Psoas muscle (tissue), 8 donors: ENCODE data around the gene CA7. TPM values are rescaled to one million over a fixed set of nuclear protein-coding genes. Genes with fewer than 3 reads are reported as not detected.
"Not testable (repeated sequence)": the region's sequence is repeated elsewhere in the genome, so short reads cannot be mapped to it uniquely, and the experiment has no call there.

Source experiments
- ATAC-seq, 4 donors: fragments of 200-7000 bp; cut with Tn5 transposase; one replicate each; pipeline ENCODE4 v1.9.1; 2020; ENCODE audit warnings: moderate library complexity in 3 of 4, mild to moderate bottlenecking in 2 of 4
- DNase-seq, 2 donors: peaks; one replicate each; pipeline ENCODE4 v3.0.0-alpha.2; 2020
- H3K27ac ChIP-seq: fragments of 200-600 bp; one replicate; pipeline ENCODE4 v1.8.0; 2022
- H3K27me3 ChIP-seq, 3 donors: fragments of 200-600 bp in 1 of 3; one replicate each; pipeline versions ENCODE4 v1.6.1 to v1.8.0; 2013 to 2022; ENCODE audit warnings: low read length in 2 of 3, mild to moderate bottlenecking in 2 of 3, moderate library complexity in 1 of 3; ENCODE audit not compliant: insufficient read depth in 3 of 3
- H3K36me3 ChIP-seq, 2 donors: fragments of 200-600 bp in 1 of 2; one replicate each; pipeline versions ENCODE4 v1.6.1 to v1.8.0; 2013 to 2022; ENCODE audit warnings: low read depth in 1 of 2, mild to moderate bottlenecking in 1 of 2, moderate library complexity in 1 of 2; ENCODE audit not compliant: insufficient read depth in 1 of 2
- H3K4me1 ChIP-seq: fragments of 200-600 bp; one replicate; pipeline ENCODE4 v1.8.0; 2022
- H3K4me3 ChIP-seq: fragments of 200-600 bp; one replicate; pipeline ENCODE4 v1.8.0; 2022; ENCODE audit warnings: mild to moderate bottlenecking
- H3K9me3 ChIP-seq: fragments of 200-600 bp; one replicate; pipeline ENCODE4 v1.8.0; 2022
- WGBS, 3 donors: extraction: QIAGEN DNeasy Blood & Tissue Kit; methylation state at CpG; one replicate each; pipeline versions ENCODE4 v1.1.6 to v1.1.7; 2013; 5-methylcytosine and 5-hydroxymethylcytosine counted together
- intact Hi-C, 2 donors: fragments of 100-400 bp; cut with DNase I; formaldehyde crosslinking; loops; one replicate each; pipeline versions ENCODE4 v1.11.0 to v1.14.2; 2022
- polyA plus RNA-seq, 3 donors: library from polyadenylated mRNA; stranded (reverse); fragments of 200-250 nt; gene quantifications; one replicate each; pipeline ENCODE4 v1.2.3, GENCODE V29; 2013
- total RNA-seq, 4 donors: library from RNA; stranded (reverse); fragmentation: NEBNext Ultra II Directional in 2 of 4; extraction: Animal tissue kit (Norgen Biotek cat#: 25700) in 2 of 4; gene quantifications; one replicate each; pipeline versions ENCODE4 v1.2.1 to v1.2.4, GENCODE V29; 2021 to 2023
- TF ChIP-seq, protein P1 (sequence below): fragments of 200-600 bp; IDR thresholded peaks from one replicate; pipeline ENCODE4 v1.8.0; 2022; ENCODE audit warnings: antibody characterized with exemption
- donor health status: healthy with polysubstance abuse.
- donor health status: DM: no; HTN: no; CAD: no; lungs with moderate emphysema.
- donor health status: Bipolar disorder and iron deficiency.
- donor health status: healthy.
- donor health status: DM: yes; HTN: yes; CAD: no.
- donor health status: DM: no; HTN: no; CAD: no.
- donor health status: DM: no; HTN: no; CAD: no.
- donor health status: DM: yes; HTN: yes; CAD: no.

The CA7 gene
- total and polyA plus RNA-seq, 7 donors: 0.05 TPM; not detected in 6

GRCh38 chr16:66862023-66862520 lies 17.9 kb downstream of the CA7 start:
- 88 to 89% (median 88%) methylated on average over 8 of the region's 8 CpGs for WGBS, 3 donors
- no peak for DNase-seq
- TF ChIP-seq, protein P1, sequence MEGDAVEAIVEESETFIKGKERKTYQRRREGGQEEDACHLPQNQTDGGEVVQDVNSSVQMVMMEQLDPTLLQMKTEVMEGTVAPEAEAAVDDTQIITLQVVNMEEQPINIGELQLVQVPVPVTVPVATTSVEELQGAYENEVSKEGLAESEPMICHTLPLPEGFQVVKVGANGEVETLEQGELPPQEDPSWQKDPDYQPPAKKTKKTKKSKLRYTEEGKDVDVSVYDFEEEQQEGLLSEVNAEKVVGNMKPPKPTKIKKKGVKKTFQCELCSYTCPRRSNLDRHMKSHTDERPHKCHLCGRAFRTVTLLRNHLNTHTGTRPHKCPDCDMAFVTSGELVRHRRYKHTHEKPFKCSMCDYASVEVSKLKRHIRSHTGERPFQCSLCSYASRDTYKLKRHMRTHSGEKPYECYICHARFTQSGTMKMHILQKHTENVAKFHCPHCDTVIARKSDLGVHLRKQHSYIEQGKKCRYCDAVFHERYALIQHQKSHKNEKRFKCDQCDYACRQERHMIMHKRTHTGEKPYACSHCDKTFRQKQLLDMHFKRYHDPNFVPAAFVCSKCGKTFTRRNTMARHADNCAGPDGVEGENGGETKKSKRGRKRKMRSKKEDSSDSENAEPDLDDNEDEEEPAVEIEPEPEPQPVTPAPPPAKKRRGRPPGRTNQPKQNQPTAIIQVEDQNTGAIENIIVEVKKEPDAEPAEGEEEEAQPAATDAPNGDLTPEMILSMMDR: no peak
- intact Hi-C loops: no loop called here
- Histone ChIP-seq H3K36me3 (no peaks in the 10 kb centered on the region), H3K27me3 (no peaks in the 10 kb centered on the region), H3K9me3 (no peaks in the 10 kb centered on the region), H3K27ac (no peak overlapping the region), H3K4me3 (no peak overlapping the region), H3K4me1 (no peaks in the 10 kb centered on the region)
- no peak for ATAC-seq

GRCh38 chr16:66863707-66864106 lies 19.5 kb downstream of the CA7 start:
- no peaks in the 10 kb centered on the region for H3K4me1 ChIP-seq
- H3K27me3 ChIP-seq: no peaks in the 10 kb centered on the region
- H3K36me3 ChIP-seq: no peaks in the 10 kb centered on the region
- no peak overlapping the region for H3K27ac ChIP-seq
- no peaks in the 10 kb centered on the region for H3K9me3 ChIP-seq
- ATAC-seq (no peak), DNase-seq (no peak)
- H3K4me3 ChIP-seq: no peak overlapping the region
- TF ChIP-seq, protein P1: no peak
- intact Hi-C loops: no loop called here

GRCh38 chr16:66869424-66869823 lies 25.2 kb downstream of the CA7 start:
- no peak overlapping the region for H3K27ac ChIP-seq
- TF ChIP-seq, protein P1: no peak
- no peaks in the 10 kb centered on the region for H3K36me3 ChIP-seq
- WGBS, 3 donors: 86 to 100% (median 94%) methylated on average over 1 of the region's 1 CpG
- no peaks in the 10 kb centered on the region for H3K9me3 ChIP-seq
- ATAC-seq: no peak
- peaks cover 4% of the 10 kb centered on the region for H3K4me1 ChIP-seq
- DNase-seq: no peak
- no peaks in the 10 kb centered on the region for H3K27me3 ChIP-seq
- intact Hi-C loops: loop anchor here (2.0 to 5.0 kb wide), 4 partner anchors 142 to 462 kb away; no protein-coding TSS in a partner anchor
- H3K4me3 ChIP-seq: no peak overlapping the region

- not testable (repeated sequence) for H3K27ac ChIP-seq, H3K9me3 ChIP-seq, H3K27me3 ChIP-seq, DNase-seq, H3K4me1 ChIP-seq, H3K36me3 ChIP-seq, H3K4me3 ChIP-seq, ATAC-seq
- intact Hi-C loops: loop anchor here in 1 of 2 donors (2.0 to 5.0 kb wide), 3 partner anchors 219 to 464 kb away; no protein-coding TSS in a partner anchor
- 93 to 97% (median 95%) methylated on average over 2 of the region's 2 CpGs for WGBS, 3 donors
Measured at GRCh38 chr16:66871363-66871762, 27.1 kb downstream of the CA7 start.

DNA sequence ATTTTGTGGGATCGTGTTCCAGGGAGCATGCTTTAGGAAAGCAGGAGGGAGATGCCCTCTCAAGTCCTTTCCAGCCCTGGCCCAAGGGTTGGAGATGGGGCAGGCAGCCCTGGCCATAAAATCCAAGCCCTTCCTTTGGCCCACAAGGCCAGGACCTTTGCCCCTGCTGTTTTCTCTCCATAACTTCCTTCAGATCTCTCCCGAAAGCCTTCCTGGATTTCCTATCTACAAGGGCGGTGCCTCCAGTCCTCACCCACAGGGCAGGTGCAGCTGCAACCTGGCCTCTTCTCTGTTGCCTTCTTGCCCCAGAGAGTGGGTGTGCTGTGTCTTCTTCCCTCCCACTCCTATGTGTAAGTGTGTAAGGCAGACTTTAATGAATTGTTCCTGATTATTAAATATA lies 27.6 kb downstream of the CA7 start:
- Histone ChIP-seq H3K4me1 (peaks cover 4% of the 10 kb centered on the region), H3K4me3 (no peak overlapping the region), H3K36me3 (no peaks in the 10 kb centered on the region), H3K9me3 (no peaks in the 10 kb centered on the region), H3K27me3 (no peaks in the 10 kb centered on the region), H3K27ac (no peak overlapping the region)
- no peak for ATAC-seq
- intact Hi-C loops: loop anchor here in 1 of 2 donors (2.0 to 5.0 kb wide), 3 partner anchors 220 to 465 kb away; no protein-coding TSS in a partner anchor
- DNase-seq: no peak
- TF ChIP-seq, protein P1: no peak
- WGBS, 3 donors: 71 to 100% (median 90%) methylated on average over 3 of the region's 3 CpGs
